HG03521 (cell line): ENCODE data around the gene ARHGEF10L.

Experiments used
- ATAC-seq: cut with Tn5 transposase; IDR thresholded peaks from one replicate; pipeline ENCODE4 v1.9.1; 2021; ENCODE audit warnings: mild to moderate bottlenecking, moderate library complexity; ENCODE audit not compliant: unreplicated experiment

ARHGEF10L gene

DNA sequence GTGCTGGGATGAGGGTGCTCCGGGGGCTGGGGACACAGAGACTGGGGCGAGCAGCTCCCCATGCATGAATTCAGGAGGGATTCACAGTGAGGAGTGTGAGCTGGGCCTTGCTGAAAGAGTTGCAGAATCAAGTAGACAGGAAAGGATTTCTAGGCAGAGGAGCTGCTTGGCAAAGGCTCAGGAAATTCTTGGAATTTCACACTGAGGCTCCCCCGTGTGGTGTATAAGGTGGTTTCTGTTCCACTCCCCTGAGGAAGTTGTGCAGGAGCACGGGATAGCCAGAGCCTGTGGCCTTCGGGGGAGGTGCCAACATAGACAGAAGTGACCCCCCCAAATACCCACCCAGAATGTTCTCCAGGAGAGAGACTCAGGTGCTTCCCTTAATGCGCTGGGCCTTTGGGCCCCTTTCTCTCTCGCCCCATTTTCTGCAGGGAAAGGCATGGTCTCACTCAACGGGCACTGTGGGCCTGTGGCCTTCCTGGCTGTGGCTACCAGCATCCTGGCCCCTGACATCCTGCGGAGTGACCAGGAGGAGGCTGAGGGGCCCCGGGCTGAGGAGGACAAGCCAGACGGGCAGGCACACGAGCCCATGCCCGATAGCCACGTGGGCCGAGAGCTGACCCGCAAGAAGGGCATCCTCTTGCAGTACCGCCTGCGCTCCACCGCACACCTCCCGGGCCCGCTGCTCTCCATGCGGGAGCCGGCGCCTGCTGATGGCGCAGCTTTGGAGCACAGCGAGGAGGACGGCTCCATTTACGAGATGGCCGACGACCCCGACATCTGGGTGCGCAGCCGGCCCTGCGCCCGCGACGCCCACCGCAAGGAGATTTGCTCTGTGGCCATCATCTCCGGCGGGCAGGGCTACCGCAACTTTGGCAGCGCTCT is 157.2 kb downstream of the ARHGEF10L start:
- no peak for ATAC-seq

- ATAC-seq = no peak
Measured at GRCh38 chr1:17697458-17697857, 158.0 kb downstream of the ARHGEF10L start.

GRCh38 chr1:17699581-17699980 is 160.1 kb downstream of the ARHGEF10L start:
- ATAC-seq = no peak

GRCh38 chr1:17700945-17701810 is 161.7 kb downstream of the ARHGEF10L start:
- no peak for ATAC-seq

- ATAC-seq = no peak
Measured at GRCh38 chr1:17704176-17704575, 164.7 kb downstream of the ARHGEF10L start.

DNA sequence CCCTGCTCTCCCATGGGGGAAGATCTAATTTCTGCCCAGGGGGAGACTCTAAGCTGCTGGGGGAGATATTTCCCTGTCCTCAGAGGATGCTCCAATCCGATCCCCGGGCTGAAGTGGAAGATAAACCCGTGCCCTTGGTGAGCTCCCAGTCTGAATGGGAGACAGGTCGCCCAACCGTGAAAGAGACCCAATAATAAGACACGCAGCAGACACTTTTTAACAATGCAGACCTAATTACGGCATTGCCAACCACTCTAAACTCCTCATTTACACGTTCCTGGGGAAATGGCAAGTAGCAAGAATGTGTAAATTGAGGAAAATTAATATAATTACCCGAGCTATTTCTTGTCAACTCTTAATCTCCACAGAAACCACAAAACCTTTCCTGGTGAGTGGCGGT is 166.9 kb downstream of the ARHGEF10L start:
- ATAC-seq = no peak

DNA sequence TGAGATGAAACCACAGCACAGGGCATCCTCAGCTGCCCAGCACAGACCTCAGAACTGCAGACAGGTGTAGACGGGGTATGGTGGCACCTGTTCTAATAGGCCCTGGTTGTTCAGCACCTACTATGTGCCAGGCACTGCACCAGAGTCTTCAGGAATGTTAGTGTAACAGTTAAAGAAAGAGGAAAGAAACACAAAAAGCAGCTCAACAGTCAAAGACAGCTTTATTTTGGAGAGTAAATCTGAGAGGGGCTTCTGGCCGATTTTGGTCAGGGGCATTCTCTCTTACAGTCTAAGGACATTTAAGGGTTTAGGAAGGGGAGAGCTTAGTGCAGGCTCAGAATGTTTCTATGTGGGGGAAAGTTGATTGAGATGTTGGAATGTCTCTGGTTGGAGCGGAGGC is 170.5 kb downstream of the ARHGEF10L start:
- ATAC-seq = no peak

DNA sequence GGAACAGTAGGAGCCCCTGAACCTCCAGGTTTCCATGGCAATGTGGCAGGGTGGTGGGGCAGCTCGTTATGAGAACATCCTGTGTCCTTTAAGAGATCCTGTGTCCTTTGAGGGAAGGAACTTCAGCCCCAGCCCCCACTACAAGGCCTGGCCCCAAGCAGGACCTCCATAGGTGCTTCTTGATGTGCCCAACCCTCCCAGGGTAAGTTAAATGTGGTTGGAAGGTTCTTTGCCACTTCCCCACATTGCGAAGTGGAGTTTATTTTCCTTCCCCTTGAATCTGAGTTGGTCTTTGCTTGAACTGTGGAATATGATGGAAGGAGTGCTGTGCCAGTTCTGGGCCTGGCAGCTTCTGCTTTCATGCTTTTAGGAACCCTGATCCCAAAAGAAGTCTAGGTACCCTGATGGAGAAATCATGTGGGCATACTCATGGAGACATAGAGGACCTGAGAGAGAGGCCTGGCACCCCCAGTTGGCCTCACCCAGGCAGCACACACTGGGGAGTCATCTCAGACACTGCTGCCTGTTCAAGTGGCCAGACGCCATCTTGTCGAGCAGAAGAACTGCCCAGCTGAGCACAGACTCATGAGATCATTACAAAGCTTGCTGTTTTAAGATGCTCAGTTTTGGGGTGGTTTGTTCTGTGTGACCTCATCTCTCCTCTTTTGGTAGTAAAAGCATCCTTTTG is 171.5 kb downstream of the ARHGEF10L start:
- ATAC-seq = no peak

DNA sequence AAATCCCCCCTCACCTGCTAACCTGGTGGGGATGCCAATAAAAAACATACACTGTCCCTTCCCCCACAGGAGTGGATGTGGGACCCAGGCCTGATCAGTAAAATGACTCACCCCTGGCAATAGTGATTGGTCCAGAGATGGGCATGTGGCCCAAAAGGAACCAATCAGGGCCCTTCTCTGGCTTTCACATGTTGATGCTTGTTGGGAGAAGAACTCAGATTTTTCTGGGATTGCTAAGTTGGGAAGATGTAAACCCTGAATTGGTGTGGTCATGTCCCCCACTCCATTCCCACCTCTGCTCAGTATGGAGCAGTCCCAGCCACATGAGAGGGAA is 172.0 kb downstream of the ARHGEF10L start:
- ATAC-seq = no peak

DNA sequence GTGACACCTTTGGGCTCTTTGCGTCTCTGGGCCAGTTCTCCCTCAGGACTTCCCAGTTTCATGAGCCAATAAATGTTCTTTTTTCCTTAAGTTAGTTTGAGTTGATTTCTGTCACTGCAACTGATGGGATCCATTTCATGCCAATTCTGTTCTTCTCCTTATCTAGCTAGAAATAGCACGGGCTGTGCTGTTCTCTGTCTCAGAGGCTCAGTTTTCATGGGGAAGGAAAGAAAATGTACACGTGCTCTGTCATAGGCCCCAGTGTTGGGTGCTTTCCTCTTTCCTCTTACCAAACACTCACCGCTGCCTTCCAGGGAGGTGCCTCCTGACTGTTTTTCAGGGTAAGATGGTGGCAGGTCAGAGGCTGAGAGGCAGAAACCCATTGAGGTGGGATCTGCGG is 172.4 kb downstream of the ARHGEF10L start:
- ATAC-seq = no peak

DNA sequence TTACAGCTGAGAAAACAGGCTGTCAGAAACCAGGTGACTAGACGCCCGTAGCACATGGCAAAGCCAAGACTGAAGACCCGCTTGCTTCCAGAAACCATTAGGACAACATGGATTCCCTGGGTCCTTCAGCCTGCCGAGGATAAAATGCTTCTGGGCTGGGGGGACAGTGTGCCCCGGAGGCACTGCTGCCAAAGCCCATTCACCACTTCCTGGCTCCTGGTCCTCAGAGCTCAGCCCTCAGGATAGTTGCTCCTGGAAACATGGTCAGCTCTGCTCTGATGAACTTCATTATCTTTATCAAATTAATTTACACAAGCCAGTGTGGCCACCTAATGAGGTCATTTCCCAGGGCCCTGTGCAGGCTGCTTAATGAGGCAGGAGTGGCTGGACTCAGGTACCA is 174.5 kb downstream of the ARHGEF10L start:
- ATAC-seq = no peak

- no peak for ATAC-seq
Measured at GRCh38 chr1:17717594-17718535, 178.4 kb downstream of the ARHGEF10L start.

GRCh38 chr1:17719874-17720273 is 180.4 kb downstream of the ARHGEF10L start:
- ATAC-seq = no peak

DNA sequence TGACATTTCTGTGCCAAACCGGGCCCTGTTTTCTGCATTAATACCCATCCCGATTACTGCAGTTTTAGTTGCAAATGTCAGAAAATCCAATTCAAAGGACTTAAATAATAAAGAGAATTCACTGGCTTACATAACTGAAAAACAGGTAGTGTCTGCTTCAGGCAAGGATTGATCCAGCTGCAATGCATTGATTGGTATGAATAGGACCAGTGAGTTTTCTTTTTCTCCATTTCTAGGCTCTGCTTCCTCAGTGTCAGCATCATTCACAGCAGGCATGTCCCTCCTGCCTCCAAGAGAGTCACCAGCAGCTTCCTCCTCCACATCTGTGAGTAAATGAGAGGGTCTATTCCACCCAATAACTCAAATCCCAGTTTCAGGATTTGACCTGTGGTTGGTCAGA is 181.9 kb downstream of the ARHGEF10L start:
- ATAC-seq = no peak

DNA sequence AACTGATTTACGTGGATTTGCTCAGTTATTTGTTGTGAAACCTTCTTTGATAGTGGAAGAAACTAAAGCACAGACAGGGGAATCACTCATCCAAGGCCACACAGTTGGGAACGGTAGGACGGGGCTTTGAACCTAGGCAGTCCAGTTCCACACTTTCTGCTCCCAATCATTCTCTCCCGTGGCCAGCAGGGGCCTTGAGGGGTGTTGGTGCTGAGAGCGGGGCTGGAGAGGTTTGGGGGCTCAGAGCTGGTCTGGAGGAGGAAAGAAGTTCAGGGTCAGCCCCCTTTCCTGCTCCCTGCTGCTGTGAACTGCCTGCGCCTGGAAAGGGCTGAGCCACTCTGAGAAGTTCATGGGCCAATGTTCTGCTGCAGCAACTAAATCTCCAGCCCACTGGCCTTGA is 184.2 kb downstream of the ARHGEF10L start:
- no peak for ATAC-seq

- no peak for ATAC-seq
Measured at GRCh38 chr1:17724150-17724549, 184.7 kb downstream of the ARHGEF10L start.

GRCh38 chr1:17725084-17725719 is 185.7 kb downstream of the ARHGEF10L start:
- no peak for ATAC-seq

- ATAC-seq = no peak
Measured at GRCh38 chr1:17725811-17726582, 186.5 kb downstream of the ARHGEF10L start.

DNA sequence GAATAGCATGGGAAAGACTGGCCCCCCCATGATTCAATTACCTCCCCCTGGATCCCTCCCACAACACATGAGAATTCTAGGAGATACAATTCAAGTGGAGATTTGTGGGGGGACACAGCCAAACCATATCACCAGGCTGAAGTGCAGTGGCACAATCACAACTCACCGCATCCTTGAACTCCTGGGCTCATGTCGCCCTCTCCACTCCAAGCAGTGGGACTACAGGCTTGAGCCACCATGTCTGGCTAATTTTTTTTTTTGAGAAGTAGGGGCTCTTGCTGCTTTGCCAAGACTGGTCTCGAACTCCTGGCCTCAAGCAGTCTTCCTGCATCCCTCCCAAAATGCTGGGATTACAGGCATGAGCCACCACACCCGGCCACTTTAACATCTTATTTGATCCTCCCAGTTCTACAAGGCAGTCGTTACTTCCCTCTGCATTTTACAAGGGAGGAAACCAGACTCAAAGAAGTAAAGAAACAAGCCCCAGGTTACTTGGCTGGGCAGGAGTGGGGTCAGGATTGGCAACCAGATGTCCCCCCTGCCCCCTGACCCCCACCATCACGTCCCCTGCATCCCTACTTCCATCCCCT is 188.7 kb downstream of the ARHGEF10L start:
- ATAC-seq = no peak
